IPS-15b (cell line): Measurements from ENCODE around the gene HPS5.
"Not testable (repeated sequence)": the region's sequence is repeated elsewhere in the genome, so short reads cannot be mapped to it uniquely, and the experiment has no call there.

Source experiments
- H3K27me3 ChIP-seq: one replicate; pipeline ENCODE4 v1.6.1; 2013; ENCODE audit warnings: low read length; ENCODE audit not compliant: control insufficient read depth, insufficient read depth
- H3K36me3 ChIP-seq: one replicate; pipeline ENCODE4 v1.6.1; 2013; ENCODE audit warnings: low read length; ENCODE audit not compliant: control insufficient read depth, insufficient read depth
- H3K4me1 ChIP-seq: one replicate; pipeline ENCODE4 v1.6.1; 2013; ENCODE audit warnings: mild to moderate bottlenecking, low read length; ENCODE audit not compliant: control insufficient read depth, insufficient read depth
- H3K4me3 ChIP-seq: one replicate; pipeline ENCODE4 v1.5.1; 2013; ENCODE audit warnings: low read depth, low read length
- H3K9ac ChIP-seq: one replicate; pipeline ENCODE4 v1.6.1; 2013; ENCODE audit warnings: low read depth, mild to moderate bottlenecking, low read length
- H3K9me3 ChIP-seq: one replicate; pipeline ENCODE4 v1.6.1; 2013; ENCODE audit warnings: mild to moderate bottlenecking, low read length; ENCODE audit not compliant: control insufficient read depth, insufficient read depth

The HPS5 gene

DNA sequence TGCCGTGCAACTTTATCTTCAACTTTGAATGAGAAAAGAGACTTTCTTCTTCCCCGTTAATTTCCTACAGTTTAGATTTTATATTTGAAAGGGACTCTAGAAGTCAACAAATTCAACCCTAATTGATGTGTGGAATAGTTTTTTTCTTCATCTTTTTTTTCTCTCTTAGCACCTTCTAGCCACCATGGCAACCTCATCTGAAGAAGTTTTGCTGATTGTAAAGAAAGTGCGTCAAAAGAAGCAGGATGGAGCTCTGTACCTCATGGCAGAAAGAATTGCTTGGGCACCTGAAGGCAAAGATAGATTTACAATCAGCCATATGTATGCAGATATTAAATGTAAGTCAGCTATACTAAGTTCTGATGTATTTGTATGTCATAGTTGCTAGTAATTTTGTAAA, 11.0 kb upstream of the HPS5 start:
- Histone ChIP-seq H3K27me3 (no peaks in the 10 kb centered on the region), H3K4me3 (no peak overlapping the region), H3K9me3 (no peaks in the 10 kb centered on the region), H3K9ac (no peak overlapping the region), H3K36me3 (peaks cover 10% of the 10 kb centered on the region), H3K4me1 (peaks cover 6% of the 10 kb centered on the region)

DNA sequence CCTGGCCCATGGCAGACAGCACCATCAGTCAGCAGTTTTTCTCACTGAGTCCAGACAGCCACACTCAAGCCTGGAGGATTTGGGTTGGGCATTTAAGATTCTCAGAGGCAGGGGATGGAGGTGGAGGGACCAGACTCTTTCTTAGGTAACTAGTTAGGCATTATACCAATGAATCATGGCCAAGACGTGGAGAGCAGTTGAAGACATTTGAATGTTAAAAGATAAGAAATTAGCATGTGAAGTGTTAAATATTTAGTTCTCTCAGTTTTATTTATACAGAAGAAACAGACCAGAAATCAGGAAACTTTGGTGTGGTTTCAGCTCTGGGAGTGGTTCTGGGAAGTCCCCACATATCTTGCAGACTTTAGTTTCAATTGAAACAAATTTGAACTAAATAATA, 10.4 kb upstream of the HPS5 start:
- Histone ChIP-seq H3K27me3 (no peaks in the 10 kb centered on the region), H3K36me3 (peaks cover 12% of the 10 kb centered on the region), H3K4me1 (peaks cover 6% of the 10 kb centered on the region)

GRCh38 chr11:18330921-18331320, 9.0 kb upstream of the HPS5 start:
- Histone ChIP-seq H3K36me3 (peaks cover 12% of the 10 kb centered on the region), H3K4me1 (peaks cover 6% of the 10 kb centered on the region), H3K4me3 (no peak overlapping the region), H3K9me3 (no peaks in the 10 kb centered on the region), H3K27me3 (no peaks in the 10 kb centered on the region), H3K9ac (no peak overlapping the region)

More for the DNA sequence above, 10.4 kb upstream of the HPS5 start:
- Histone ChIP-seq H3K9me3 (no peaks in the 10 kb centered on the region), H3K4me3 (no peak overlapping the region), H3K9ac (no peak overlapping the region)

- no peaks in the 10 kb centered on the region for H3K27me3 ChIP-seq
- peaks cover 8% of the 10 kb centered on the region for H3K4me1 ChIP-seq
- H3K36me3 ChIP-seq: peaks cover 11% of the 10 kb centered on the region
- H3K9ac ChIP-seq: no peak overlapping the region
- no peak overlapping the region for H3K4me3 ChIP-seq
- H3K9me3 ChIP-seq: no peaks in the 10 kb centered on the region
Observed at GRCh38 chr11:18329196-18329870, 7.4 kb upstream of the HPS5 start.

DNA sequence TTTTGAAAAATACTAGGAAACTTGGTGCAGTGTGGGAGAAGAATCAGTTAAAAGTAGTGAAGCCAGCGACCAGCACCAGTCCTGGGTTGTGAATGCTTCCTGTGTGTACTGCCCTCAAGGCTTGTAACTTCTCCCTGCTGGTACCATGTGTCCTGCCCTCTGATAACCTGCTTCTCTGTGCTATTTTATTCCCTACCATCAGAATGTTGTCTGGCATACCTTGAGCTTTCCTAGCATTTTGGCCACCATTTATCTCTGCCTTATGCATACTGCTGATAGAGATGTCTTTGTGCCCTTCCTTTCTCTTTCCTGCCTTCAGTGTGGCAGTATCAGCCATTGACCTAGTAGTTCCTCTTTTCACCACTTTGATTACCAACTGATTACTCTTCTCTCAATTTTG, 2.4 kb upstream of the HPS5 start:
- peaks cover 2% of the 10 kb centered on the region for H3K36me3 ChIP-seq
- H3K9ac ChIP-seq: no peak overlapping the region
- no peaks in the 10 kb centered on the region for H3K27me3 ChIP-seq
- no peaks in the 10 kb centered on the region for H3K9me3 ChIP-seq
- peaks cover 19% of the 10 kb centered on the region for H3K4me1 ChIP-seq
- no peak overlapping the region for H3K4me3 ChIP-seq

GRCh38 chr11:18323881-18324280, 1.9 kb upstream of the HPS5 start:
- peaks cover 20% of the 10 kb centered on the region for H3K4me1 ChIP-seq
- H3K9ac ChIP-seq, H3K36me3 ChIP-seq, H3K9me3 ChIP-seq, H3K27me3 ChIP-seq: not testable (repeated sequence)
- peak overlapping the region; percentile 10 for H3K4me3 ChIP-seq

- H3K27me3 ChIP-seq: no peaks in the 10 kb centered on the region
- peaks cover 2% of the 10 kb centered on the region for H3K36me3 ChIP-seq
- peak overlapping the region; percentile 77 for H3K9ac ChIP-seq
- no peaks in the 10 kb centered on the region for H3K9me3 ChIP-seq
- peak overlapping the region; percentile 87 for H3K4me3 ChIP-seq
- peaks cover 20% of the 10 kb centered on the region for H3K4me1 ChIP-seq
Observed at GRCh38 chr11:18322818-18323570, 1.1 kb upstream of the HPS5 start.

DNA sequence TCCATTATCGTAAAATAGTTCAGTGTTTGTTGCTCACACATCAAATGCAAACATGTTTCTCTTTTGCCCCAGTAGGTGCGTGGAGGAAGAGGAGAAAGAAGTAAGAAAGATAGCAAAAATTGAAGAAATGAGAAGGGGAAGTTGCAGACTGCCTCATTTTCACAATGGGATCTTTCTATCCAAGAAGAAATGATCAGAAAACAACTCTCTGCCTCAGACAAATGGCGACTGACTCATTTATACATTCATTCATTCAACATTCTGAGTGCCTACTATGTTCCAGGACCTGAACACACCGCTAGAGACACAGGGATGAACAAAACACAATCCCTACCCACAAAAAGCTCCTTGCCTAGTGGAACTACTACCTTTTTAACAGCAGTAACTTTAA, 367 bp downstream of the HPS5 start:
- Histone ChIP-seq H3K4me1 (peaks cover 20% of the 10 kb centered on the region), H3K27me3 (no peaks in the 10 kb centered on the region)

DNA sequence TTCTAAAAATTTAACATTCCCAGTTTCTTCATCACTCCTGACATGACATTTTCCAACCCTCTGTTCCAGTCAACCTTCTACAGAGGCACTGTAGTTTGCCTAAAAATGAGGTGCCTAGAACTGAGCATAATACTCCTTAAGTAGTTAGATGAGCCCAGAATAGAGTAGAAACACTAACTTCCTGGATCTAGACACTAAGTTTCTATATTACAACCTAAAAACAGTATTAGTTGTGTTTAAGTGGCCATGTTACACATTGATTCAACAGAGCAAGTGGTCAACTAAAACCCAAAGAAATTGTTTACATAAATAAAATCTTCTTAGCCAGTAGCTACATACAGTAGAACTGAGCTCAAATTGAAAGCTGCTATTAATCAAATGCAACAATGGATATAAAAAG, 1.3 kb downstream of the HPS5 start:
- H3K27me3 ChIP-seq: no peaks in the 10 kb centered on the region
- peaks cover 3% of the 10 kb centered on the region for H3K36me3 ChIP-seq
- H3K4me3 ChIP-seq: peak overlapping the region; percentile 87
- H3K9ac ChIP-seq: peak overlapping the region; percentile 41
- peaks cover 20% of the 10 kb centered on the region for H3K4me1 ChIP-seq
- no peaks in the 10 kb centered on the region for H3K9me3 ChIP-seq

More for the DNA sequence above, 367 bp downstream of the HPS5 start:
- Histone ChIP-seq H3K36me3 (no peaks in the 10 kb centered on the region), H3K9ac (peak overlapping the region; percentile 99), H3K9me3 (no peaks in the 10 kb centered on the region), H3K4me3 (peak overlapping the region; percentile 87)

GRCh38 chr11:18319914-18320313, 2.0 kb downstream of the HPS5 start:
- no peaks in the 10 kb centered on the region for H3K27me3 ChIP-seq
- H3K4me1 ChIP-seq: peaks cover 20% of the 10 kb centered on the region
- no peaks in the 10 kb centered on the region for H3K9me3 ChIP-seq
- peaks cover 4% of the 10 kb centered on the region for H3K36me3 ChIP-seq
- peak overlapping the region; percentile 87 for H3K4me3 ChIP-seq
- peak overlapping the region; percentile 41 for H3K9ac ChIP-seq

DNA sequence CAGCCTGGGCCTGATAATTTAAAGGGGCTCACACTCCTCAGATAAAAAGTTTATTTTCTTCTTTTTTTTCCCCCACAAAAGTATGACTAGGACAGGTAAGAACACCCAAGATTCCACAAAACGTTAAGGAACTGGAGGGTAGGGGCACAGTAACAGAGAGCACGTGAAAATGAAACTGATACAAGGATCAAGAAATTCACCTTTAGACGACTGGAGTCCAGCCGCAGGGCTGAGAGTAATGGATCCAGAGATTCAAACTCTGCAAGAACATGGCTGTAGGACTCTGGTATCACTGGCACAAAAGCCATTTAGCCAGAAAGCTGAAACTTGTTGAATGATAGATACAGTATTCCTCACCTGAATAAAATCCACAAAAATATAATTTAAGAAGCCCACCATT, 4.4 kb downstream of the HPS5 start:
- no peak overlapping the region for H3K9ac ChIP-seq
- no peaks in the 10 kb centered on the region for H3K9me3 ChIP-seq
- no peaks in the 10 kb centered on the region for H3K27me3 ChIP-seq
- H3K4me1 ChIP-seq: peaks cover 11% of the 10 kb centered on the region
- H3K4me3 ChIP-seq: no peak overlapping the region
- H3K36me3 ChIP-seq: peaks cover 4% of the 10 kb centered on the region

GRCh38 chr11:18315893-18316292, 6.0 kb downstream of the HPS5 start:
- peaks cover 4% of the 10 kb centered on the region for H3K36me3 ChIP-seq
- H3K27me3 ChIP-seq: no peaks in the 10 kb centered on the region
- no peak overlapping the region for H3K4me3 ChIP-seq
- H3K4me1 ChIP-seq: peaks cover 11% of the 10 kb centered on the region
- no peak overlapping the region for H3K9ac ChIP-seq
- H3K9me3 ChIP-seq: no peaks in the 10 kb centered on the region
